KBM-7 (cell line): ENCODE data around the gene FUZ.

Source experiments
- DNase-seq: peaks from one replicate; pipeline ENCODE4 v3.0.0-alpha.2; 2015
- in situ Hi-C: fragments of 300-500 bp; cut with MboI; formaldehyde crosslinking; loops from 2 replicates; pipeline ENCODE4 v1.14.3; 2020; ENCODE audit warnings: low sequenced_read_pairs, low pct_unique_long_range_greater_than_20kb, mixed read lengths

FUZ gene

GRCh38 chr19:49852631-49853126 lies 39.6 kb upstream of the FUZ start:
- no peak for DNase-seq
- in situ Hi-C loops = no loop called here

- no peak for DNase-seq
- in situ Hi-C loops = no loop called here
These were observed 38.6 kb upstream of the FUZ start for GRCh38 chr19:49851456-49852259.

DNA sequence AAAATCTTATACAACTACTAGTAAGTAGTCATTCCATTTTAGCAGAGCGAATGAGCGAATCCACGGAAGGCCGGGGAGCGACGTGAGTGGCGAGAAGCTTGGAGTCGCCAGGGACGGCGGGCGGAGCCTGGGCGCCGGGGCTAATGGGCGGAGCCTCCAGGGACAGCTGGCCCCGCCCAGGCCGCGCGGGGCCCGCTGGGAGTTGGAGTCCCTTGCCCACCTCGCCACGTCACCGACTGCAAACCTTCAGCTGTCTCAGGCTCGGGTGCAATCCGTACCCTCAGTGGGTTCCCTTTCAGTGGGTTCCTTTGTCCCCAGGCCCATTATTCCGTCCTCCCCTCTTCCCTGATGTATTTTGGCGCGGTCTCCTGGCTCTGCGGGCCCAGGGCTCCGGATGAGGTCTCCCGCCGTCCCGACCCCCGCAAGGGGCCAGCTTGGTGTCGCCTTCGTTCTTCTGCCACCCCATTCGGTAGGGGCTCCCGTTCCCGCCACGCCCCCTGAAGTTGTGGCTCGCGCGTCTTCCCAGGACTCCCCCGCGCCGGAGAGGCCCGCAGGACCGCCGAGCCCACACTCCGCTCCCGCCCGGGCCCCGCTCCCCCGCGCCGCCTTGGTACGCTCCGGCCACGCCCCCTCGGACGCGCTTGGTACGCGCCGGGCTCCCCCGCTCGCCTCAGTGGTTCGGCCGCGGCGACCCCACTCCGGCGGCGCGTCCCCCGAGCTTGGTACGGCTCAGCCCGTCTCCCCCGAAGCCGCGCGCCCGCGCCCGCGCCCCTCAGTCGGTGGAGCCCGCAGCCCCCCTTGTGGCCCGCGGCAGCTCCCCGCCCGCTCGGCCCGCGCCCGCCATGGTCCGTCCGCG lies 37.6 kb upstream of the FUZ start, which contains the start of gene PTOV1:
PTOV1 (plus strand) TSS at position 673 of the 856 bp plus-strand sequence.
- in situ Hi-C loops = no loop called here
- peak; percentile 92 for DNase-seq

DNA sequence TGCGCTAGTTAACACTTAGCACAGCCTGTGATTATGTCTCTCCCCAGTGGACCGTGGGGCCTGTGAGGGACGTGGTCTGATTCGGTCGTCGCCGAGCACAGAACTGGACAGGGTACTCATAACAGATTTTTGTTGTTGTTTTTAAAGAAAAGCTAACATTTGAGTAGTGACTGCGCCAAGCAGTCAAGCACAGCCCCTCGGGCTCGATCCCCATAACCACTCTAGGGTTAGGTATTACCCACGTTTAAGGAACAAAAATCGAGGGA lies 37.1 kb upstream of the FUZ start:
- in situ Hi-C loops = no loop called here
- no peak for DNase-seq

GRCh38 chr19:49849433-49850220 lies 36.5 kb upstream of the FUZ start:
- in situ Hi-C loops = no loop called here
- DNase-seq = no peak

- DNase-seq = no peak
- in situ Hi-C loops = no loop called here
These were observed 35.8 kb upstream of the FUZ start for GRCh38 chr19:49848938-49849337.

GRCh38 chr19:49847731-49848696 lies 34.9 kb upstream of the FUZ start:
- in situ Hi-C loops = no loop called here
- DNase-seq = peak; percentile 64

- in situ Hi-C loops = no loop called here
- no peak for DNase-seq
These were observed 33.3 kb upstream of the FUZ start for GRCh38 chr19:49846408-49846807.

DNA sequence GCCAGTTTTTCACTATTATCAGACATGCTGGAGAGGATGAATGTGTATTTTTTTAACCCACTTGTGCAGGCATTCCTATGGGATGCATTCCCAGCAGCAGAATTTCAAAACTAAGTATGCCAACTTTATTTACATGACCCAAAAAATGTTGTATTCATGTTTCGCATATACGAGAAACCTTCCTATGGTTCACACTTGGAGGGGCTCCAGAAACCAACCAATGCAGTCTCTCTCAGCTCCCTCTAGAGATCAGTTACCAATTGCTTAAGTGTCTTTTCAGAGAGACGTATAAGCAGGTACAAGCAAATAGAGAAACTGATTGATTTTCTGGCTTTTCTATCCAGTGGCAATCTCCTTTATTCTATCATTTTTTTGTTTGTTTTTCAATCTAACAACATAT lies 32.3 kb upstream of the FUZ start:
- DNase-seq = no peak
- in situ Hi-C loops = no loop called here

DNA sequence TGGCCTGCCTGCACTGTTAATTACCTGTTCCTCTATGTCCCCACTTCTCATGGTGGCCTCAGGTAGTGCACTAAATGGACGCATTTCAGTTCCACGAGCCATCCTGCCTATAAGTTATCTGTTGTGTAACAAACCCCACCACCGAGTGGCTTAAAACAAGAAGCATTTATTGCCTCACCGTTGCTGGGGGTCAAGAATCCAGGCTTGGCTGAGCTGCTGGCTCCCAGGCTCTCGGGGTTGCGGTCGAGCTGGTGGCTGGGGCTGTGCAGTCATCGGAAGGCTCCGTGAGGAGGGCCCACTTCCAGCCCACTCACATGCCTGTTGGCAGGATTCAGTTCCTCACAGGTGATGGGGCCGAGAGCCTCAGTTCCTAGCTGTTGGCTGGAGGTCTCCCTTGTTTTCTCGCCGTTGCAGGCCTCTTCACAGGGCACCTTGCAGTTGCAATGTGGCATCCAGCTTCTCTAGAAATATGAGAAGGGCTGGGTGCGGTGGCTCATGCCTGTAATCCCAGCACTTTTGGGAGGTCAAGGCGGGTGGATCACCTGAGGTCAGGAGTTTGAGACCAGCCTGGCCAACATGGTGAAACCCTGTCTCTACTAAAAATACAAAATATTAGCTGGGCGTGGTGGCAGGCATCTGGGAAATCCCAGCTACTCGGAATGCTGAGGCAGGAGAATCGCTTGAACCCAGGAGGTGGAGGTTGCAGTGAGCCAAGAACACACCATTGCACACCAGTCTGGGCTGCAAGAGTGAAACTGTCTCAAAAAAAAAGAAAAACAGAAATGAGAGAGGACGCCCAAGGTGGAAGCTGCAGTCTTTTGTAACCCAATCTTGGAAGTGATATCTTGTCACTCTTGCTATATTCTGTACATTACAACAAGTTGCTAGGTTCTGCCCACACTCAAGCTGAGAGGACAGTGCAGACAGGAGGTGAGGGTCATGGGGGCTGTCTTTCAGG lies 31.3 kb upstream of the FUZ start:
- DNase-seq = no peak
- in situ Hi-C loops = no loop called here

GRCh38 chr19:49843265-49843664 lies 30.2 kb upstream of the FUZ start:
- no peak for DNase-seq
- in situ Hi-C loops = no loop called here

DNA sequence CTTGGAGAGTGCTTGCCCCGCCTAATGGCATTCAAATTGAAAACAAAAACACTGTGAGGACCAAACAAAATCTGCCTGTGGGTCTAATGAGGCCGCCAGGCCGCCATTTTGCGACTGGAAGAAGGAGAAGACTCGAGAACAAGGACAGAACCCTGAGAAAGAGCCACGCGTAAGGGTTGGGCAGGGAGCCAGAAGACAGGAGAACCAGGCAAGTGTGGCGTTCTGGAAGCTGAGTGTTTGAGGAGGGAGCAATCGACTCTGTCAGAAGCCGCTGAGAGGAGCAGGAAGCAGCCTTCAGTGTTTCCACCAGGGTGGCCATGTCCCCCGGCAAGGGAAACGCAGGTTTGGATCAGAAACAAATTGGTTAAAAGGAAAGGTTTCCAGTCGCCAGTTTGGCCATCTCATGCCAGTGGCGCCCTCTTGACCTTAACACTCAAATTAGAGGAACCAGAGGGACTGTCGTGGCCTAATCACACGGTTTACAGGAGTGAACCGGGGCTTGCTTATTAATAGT lies 27.7 kb upstream of the FUZ start:
- in situ Hi-C loops = no loop called here
- DNase-seq = no peak

DNA sequence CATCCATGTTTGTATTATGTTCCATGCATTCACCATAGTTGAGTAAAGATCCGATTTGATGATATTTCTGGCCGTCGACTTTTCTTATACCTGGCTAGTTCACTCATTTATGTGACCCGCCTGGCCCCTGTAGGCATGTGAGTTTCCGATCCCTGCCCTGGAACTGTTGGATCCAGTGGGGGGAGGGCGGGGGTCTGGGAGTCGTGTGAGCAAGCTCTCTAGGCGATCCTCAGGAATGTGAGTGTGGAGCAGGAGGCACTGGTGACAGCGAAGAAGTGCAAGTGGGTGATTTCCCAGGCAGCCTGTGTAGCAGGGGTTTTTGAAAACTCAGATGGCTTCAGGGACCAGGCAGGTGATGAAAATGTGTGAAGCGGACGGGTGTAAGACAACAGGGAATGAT lies 27.2 kb upstream of the FUZ start:
- in situ Hi-C loops = no loop called here
- no peak for DNase-seq

GRCh38 chr19:49839713-49840112 lies 26.6 kb upstream of the FUZ start:
- DNase-seq = no peak
- in situ Hi-C loops = no loop called here

DNA sequence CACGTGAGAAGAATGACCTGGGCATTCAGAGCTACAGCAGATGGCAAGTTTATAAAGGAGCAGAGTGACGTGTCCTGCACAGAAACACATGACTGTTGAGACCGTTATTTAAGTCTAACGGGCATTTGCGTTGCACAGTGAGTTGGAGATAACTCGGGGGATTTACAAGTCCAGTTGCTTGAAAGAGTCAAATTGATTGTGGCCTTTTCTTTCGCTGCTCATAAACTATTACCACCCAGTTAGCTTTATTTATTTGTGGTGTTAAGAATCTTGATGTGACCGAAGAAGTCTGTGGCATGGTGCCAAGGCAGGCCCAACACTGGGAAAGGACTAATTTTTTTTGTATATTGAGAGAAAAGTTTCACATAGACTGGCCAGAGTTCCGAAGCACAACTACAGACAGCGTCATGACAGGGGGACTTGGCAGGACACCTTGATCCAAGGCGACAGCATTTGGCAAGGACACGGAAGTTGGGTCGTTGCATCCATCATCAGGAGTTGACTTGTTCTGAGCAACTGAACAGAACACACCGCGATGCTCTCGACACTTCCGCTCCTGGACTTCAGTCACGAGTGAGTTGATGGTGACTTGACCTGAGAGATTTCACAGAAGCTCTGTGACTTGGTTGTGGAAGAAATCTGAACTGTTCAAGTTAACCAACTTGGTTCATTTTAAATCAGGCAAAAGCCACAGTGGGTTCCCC lies 25.9 kb upstream of the FUZ start:
- no peak for DNase-seq
- in situ Hi-C loops = no loop called here

- no peak for DNase-seq
- in situ Hi-C loops = no loop called here
These were observed 24.3 kb upstream of the FUZ start for GRCh38 chr19:49837425-49837824.

DNA sequence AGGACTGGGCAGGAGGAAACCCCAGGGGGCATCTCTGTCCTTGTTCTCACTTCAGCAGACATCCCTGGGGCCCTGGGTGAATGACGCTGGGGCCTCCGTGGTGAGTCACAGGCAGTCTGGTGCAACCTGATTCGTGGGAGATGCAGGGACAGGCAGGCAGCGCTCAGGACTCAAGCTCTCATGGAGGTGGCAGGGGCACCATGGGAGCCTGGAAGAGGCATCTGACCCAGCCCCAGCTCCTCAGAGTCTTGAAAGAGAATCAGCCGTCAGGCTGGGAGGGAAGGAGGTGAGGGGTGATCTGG lies 23.9 kb upstream of the FUZ start:
- no peak for DNase-seq
- in situ Hi-C loops = no loop called here
